CD8-positive, alpha-beta memory T cell (primary cell): ENCODE measurements around the gene PMF1. TPM values are rescaled to one million over a fixed set of nuclear protein-coding genes. Genes with fewer than 3 reads are reported as not detected.
A peak's percentile ranks its signal among the peaks of the same experiment; 100 is the strongest.

ENCODE experiments used
- CTCF ChIA-PET: fragments of 350-600 bp; sonication (Branson Sonifier 250); formaldehyde crosslinking; loops from one replicate; lab custom pipeline; 2021; ENCODE audit warnings: antibody characterized with exemption; lab: Charles Lee
- POLR2A ChIA-PET: fragments of 350-600 bp; sonication (Branson Sonifier 250); formaldehyde crosslinking; loops from one replicate; lab custom pipeline; 2021; ENCODE audit warnings: antibody characterized with exemption; lab: Charles Lee
- DNase-seq, 5 donors: peaks; one replicate each; pipeline versions ENCODE4 v3.0.0 to v3.0.0-alpha.2; 2020 to 2022; ENCODE audit warnings: mixed read lengths in 1 of 5
- H3K27ac ChIP-seq: one replicate; pipeline ENCODE4 v1.7.0; 2013; ENCODE audit warnings: low read depth, mild to moderate bottlenecking, low read length, moderate library complexity
- H3K27me3 ChIP-seq: 2 replicates; pipeline ENCODE4 v1.7.0; 2013; ENCODE audit warnings: low read length, mild to moderate bottlenecking; ENCODE audit not compliant: insufficient read depth, poor library complexity, severe bottlenecking
- H3K36me3 ChIP-seq: 2 replicates; pipeline ENCODE4 v1.7.0; 2013; ENCODE audit warnings: mild to moderate bottlenecking, low read length, moderate library complexity; ENCODE audit not compliant: insufficient read depth
- H3K4me1 ChIP-seq: 2 replicates; pipeline ENCODE4 v1.7.0; 2013; ENCODE audit warnings: mild to moderate bottlenecking, low read length, moderate library complexity; ENCODE audit not compliant: insufficient read depth
- H3K4me3 ChIP-seq: 2 replicates; pipeline ENCODE4 v1.7.0; 2013; ENCODE audit warnings: mild to moderate bottlenecking, low read length
- H3K9me3 ChIP-seq: 2 replicates; pipeline ENCODE4 v1.7.0; 2013; ENCODE audit warnings: mild to moderate bottlenecking, low read length
- H3K27ac Mint-ChIP-seq, 8 donors: one replicate each; pipeline ENCODE4 v1.8.0; 2020 to 2021; ENCODE audit warnings: mixed read lengths in 8 of 8, mild to moderate bottlenecking in 6 of 8, inconsistent platforms in 3 of 8, moderate library complexity in 3 of 8
- H3K27me3 Mint-ChIP-seq, 2 donors: one replicate each; pipeline ENCODE4 v1.8.0; 2020 to 2021; ENCODE audit warnings: mixed read lengths in 2 of 2, mild to moderate bottlenecking in 1 of 2, moderate library complexity in 1 of 2
- H3K36me3 Mint-ChIP-seq, 3 donors: one replicate each; pipeline ENCODE4 v1.8.0; 2020 to 2021; ENCODE audit warnings: mixed read lengths in 3 of 3, inconsistent platforms in 1 of 3, mild to moderate bottlenecking in 1 of 3
- H3K4me1 Mint-ChIP-seq, 3 donors: one replicate each; pipeline ENCODE4 v1.8.0; 2020 to 2021; ENCODE audit warnings: mixed read lengths in 3 of 3, inconsistent platforms in 1 of 3, mild to moderate bottlenecking in 1 of 3
- H3K4me3 Mint-ChIP-seq, 7 donors: one replicate each; pipeline ENCODE4 v1.8.0; 2020 to 2021; ENCODE audit warnings: mixed read lengths in 7 of 7, mild to moderate bottlenecking in 6 of 7, moderate library complexity in 4 of 7, inconsistent platforms in 2 of 7
- H3K9me3 Mint-ChIP-seq, 5 donors: one replicate each; pipeline ENCODE4 v1.8.0; 2020 to 2022; ENCODE audit warnings: mixed read lengths in 5 of 5, mild to moderate bottlenecking in 3 of 5, moderate library complexity in 2 of 5, inconsistent platforms in 1 of 5
- polyA plus RNA-seq: library from polyadenylated mRNA; unstranded; fragments of 300-500 nt; fragmentation: Illumina TruSeq; gene quantifications from one replicate; pipeline ENCODE4 v1.2.3, GENCODE V29; 2021
- total RNA-seq, 2 experiments: library from RNA; stranded (reverse); gene quantifications; one replicate each; pipeline ENCODE4 v1.2.3, GENCODE V29; 2021

PMF1 gene
- total and polyA plus RNA-seq, 3 experiments from 2014 or later, result 83.3 to 88.3 (median 85.9) TPM

DNA sequence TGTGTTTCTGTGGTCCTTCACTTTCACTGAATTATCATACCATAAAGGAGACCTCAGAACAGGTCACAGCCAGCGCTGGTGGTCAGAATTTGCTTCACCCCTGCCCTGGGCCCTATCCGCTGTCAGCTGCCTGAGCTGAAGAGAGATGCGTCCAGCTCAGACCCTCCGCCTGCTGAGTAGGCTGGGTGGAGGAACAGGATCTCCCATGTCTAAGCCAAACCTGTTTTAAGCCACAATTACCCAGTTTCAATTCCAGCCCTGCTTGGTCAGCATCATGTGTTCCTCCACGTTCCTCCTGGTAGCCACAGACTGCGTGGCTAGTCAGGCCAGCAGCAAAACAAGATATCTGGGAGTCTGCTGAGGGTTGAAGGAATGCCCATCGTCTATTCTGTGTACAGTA lies 15.7 kb downstream of the PMF1 start:
- H3K27ac ChIP-seq, result no peak overlapping the region
- no peak overlapping the region for H3K4me3 Mint-ChIP-seq
- H3K27ac Mint-ChIP-seq, result peak overlapping the region in 2 of 8 donors; percentile 18 to 37
- H3K36me3 ChIP-seq, result peaks cover 16% of the 10 kb centered on the region
- H3K27me3 ChIP-seq, result no peaks in the 10 kb centered on the region
- no peaks in the 10 kb centered on the region for H3K9me3 Mint-ChIP-seq
- peaks cover 0 to 52% (median 7%) of the 10 kb centered on the region in 3 donors for H3K36me3 Mint-ChIP-seq
- H3K27me3 Mint-ChIP-seq, result no peaks in the 10 kb centered on the region
- no peak overlapping the region for H3K4me3 ChIP-seq
- H3K4me1 Mint-ChIP-seq, result peaks cover 9 to 17% (median 10%) of the 10 kb centered on the region in 3 donors
- ChIA-PET POLR2A (no interaction called here), CTCF (interaction anchor here (1.3 kb wide), 3 partner anchors 17 to 87 kb away, joined by 3 to 4 read pairs (median 3); no protein-coding TSS in a partner anchor)
- no peaks in the 10 kb centered on the region for H3K9me3 ChIP-seq
- no peaks in the 10 kb centered on the region for H3K4me1 ChIP-seq
- no peak for DNase-seq

DNA sequence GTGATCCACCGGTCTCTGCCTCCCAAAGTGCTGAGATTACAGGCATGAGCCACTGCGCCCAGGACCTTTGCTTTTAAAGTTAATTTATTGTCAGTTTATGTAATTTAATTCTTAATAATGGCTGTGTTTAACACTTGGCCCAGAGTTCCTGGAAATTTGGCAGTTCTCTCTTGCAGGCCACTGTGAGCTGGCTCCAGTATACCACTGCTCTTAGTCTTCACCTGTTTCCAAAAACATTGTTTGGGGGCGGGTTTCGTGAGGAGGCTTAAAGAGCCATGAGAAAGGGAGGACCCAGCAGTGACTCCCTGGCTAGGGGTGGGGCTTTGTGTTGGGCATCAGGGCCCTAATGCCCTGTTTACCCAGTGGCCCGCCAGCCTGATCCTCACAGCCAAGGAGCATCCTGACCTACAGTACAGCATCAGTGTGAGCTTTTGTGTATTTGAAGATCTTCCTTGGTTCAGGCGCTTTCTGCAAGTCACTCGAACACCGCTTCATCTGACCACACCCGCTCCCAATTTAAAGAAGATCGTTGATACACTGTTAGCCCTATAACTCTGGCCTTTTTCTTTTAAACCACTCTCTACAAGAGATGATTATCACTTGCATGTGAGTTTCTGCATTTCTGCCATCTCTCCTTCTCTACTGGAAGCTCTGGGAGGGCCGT lies 17.1 kb downstream of the PMF1 start:
- peak overlapping the region in 1 of 8 donors; percentile 44 for H3K27ac Mint-ChIP-seq
- no peaks in the 10 kb centered on the region for H3K9me3 Mint-ChIP-seq
- ChIA-PET CTCF (interaction anchor here (1.3 to 2.2 kb wide), 4 partner anchors 16 to 133 kb away, joined by 3 to 7 read pairs (median 4); no protein-coding TSS in a partner anchor), POLR2A (interaction anchor here (0.7 kb wide), 1 partner anchor 214 kb away, joined by 3 read pairs; no protein-coding TSS in a partner anchor)
- no peaks in the 10 kb centered on the region for H3K27me3 Mint-ChIP-seq
- H3K27me3 ChIP-seq, result no peaks in the 10 kb centered on the region
- H3K4me3 ChIP-seq, result no peak overlapping the region
- no peak for DNase-seq
- peaks cover 0 to 59% (median 8%) of the 10 kb centered on the region in 3 donors for H3K36me3 Mint-ChIP-seq
- H3K27ac ChIP-seq, result no peak overlapping the region
- peaks cover 17% of the 10 kb centered on the region for H3K36me3 ChIP-seq
- H3K4me1 ChIP-seq, result no peaks in the 10 kb centered on the region
- H3K9me3 ChIP-seq, result no peaks in the 10 kb centered on the region
- no peak overlapping the region for H3K4me3 Mint-ChIP-seq
- H3K4me1 Mint-ChIP-seq, result peaks cover 5 to 13% (median 9%) of the 10 kb centered on the region in 3 donors

DNA sequence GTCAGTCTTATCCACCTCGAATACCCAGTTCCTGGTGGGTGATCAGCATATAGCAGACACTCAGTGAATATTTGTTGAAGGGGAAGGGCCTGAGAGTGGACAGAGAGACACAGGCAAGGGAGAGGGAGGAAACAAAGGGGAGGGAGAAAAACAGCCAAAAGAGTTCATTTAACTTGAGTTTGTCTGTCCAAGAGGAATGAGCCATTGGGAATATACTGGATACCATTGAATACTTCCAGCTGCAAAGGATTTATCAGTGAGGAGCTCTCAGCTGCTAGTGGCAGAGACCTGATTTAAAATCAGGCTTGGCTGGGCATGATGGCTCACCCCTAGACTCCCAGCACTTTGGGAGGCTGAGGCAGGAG lies 17.6 kb downstream of the PMF1 start:
- Mint-ChIP-seq H3K9me3 (no peaks in the 10 kb centered on the region), H3K27ac (peak overlapping the region in 1 of 8 donors; percentile 44), H3K4me1 (peaks cover 2 to 9% (median 6%) of the 10 kb centered on the region in 3 donors), H3K27me3 (no peaks in the 10 kb centered on the region), H3K4me3 (no peak overlapping the region), H3K36me3 (peaks cover 0 to 59% (median 8%) of the 10 kb centered on the region in 3 donors)
- ChIA-PET POLR2A (no interaction called here), CTCF (interaction anchor here (2.2 kb wide), 1 partner anchor 134 kb away, joined by 7 read pairs; no protein-coding TSS in a partner anchor)
- no peak overlapping the region for H3K4me3 ChIP-seq
- H3K27me3 ChIP-seq, result no peaks in the 10 kb centered on the region
- DNase-seq, result no peak
- H3K4me1 ChIP-seq, result no peaks in the 10 kb centered on the region
- H3K27ac ChIP-seq, result no peak overlapping the region
- H3K36me3 ChIP-seq, result peaks cover 17% of the 10 kb centered on the region
- no peaks in the 10 kb centered on the region for H3K9me3 ChIP-seq

DNA sequence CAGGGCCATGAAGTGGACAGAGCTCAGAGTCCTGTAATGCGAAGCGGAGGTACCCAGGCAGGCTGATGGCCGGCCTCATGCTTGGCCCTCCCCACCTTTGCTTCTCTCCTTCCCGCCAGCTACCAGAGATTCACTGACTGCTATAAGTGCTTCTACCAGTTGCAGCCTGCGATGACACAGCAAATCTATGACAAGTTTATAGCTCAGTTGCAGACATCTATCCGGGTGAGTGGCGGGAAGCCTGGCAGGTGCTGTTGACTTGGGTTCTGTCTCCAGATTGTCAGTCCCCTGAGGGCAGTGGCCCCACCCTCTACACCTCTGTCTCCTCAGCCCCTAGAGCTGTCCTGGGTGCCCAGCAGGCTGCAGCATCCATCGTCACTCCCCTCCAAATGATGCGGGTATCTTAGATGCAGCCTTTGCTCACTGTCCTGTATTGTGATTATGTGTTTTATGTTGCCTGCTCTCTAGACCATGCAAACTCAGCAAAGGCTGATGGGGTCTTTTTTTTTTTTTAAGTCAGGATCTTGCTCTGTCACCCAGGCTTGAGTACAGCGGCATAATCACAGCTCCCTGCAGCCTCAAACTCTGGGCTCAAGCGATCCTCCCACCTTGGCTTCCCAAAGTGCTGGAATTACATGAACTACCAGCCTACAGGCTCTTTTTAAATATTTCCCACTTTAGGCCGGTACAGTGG lies 19.5 kb downstream of the PMF1 start:
- ChIA-PET CTCF (interaction anchor here (1.5 to 1.6 kb wide), 2 partner anchors 7 to 86 kb away, joined by 3 to 5 read pairs; no protein-coding TSS in a partner anchor), POLR2A (no interaction called here)
- H3K4me3 ChIP-seq, result no peak overlapping the region
- no peaks in the 10 kb centered on the region for H3K9me3 Mint-ChIP-seq
- DNase-seq, result no peak
- H3K4me1 ChIP-seq, result no peaks in the 10 kb centered on the region
- H3K36me3 ChIP-seq, result peaks cover 22% of the 10 kb centered on the region
- peaks cover 0 to 3% (median 0%) of the 10 kb centered on the region in 3 donors for H3K4me1 Mint-ChIP-seq
- H3K27ac ChIP-seq, result no peak overlapping the region
- H3K27ac Mint-ChIP-seq, result no peak overlapping the region
- no peaks in the 10 kb centered on the region for H3K9me3 ChIP-seq
- no peaks in the 10 kb centered on the region for H3K27me3 Mint-ChIP-seq
- H3K27me3 ChIP-seq, result no peaks in the 10 kb centered on the region
- peak overlapping the region in 1 of 7 donors; percentile 23 for H3K4me3 Mint-ChIP-seq
- H3K36me3 Mint-ChIP-seq, result peaks cover 7 to 65% (median 11%) of the 10 kb centered on the region in 3 donors

DNA sequence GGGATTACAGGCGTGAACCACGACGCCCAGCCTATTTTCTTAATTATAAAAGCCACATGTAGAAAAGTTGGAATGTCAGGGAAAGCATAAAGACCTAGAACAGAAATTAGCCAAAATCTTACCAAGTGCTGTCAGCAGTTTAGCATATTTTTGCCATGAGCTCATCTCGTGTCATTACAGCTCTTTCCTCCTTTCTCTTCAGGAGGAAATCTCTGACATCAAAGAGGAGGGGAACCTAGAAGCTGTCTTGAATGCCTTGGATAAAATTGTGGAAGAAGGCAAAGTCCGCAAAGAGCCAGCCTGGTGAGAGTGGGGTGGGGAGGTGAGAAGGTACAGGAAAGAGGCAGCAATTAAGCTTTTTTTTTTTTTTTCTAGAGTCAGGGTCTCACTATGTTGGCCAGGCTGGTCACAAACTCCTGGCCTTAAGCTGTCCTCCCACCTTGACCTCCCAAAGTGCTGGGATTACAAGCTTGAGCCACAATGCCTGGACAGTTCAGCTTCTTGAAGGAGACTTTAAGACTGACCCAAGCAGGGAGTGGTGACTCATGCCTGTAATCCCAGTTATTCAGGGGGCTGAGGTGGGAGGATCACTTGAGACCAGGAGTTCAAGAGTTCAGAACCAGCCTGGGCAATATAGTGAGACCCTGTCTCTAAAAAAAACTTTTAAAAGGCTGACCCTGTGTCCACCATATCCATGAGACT lies 20.8 kb downstream of the PMF1 start:
- H3K4me3 ChIP-seq, result no peak overlapping the region
- Mint-ChIP-seq H3K9me3 (no peaks in the 10 kb centered on the region), H3K4me3 (no peak overlapping the region), H3K4me1 (no peaks in the 10 kb centered on the region), H3K27me3 (no peaks in the 10 kb centered on the region), H3K27ac (peak overlapping the region in 2 of 8 donors; percentile 11 to 76), H3K36me3 (peaks cover 7 to 70% (median 11%) of the 10 kb centered on the region in 3 donors)
- POLR2A ChIA-PET, result no interaction called here
- no peak for DNase-seq
- H3K27ac ChIP-seq, result no peak overlapping the region
- no peaks in the 10 kb centered on the region for H3K4me1 ChIP-seq
- no peaks in the 10 kb centered on the region for H3K9me3 ChIP-seq
- peaks cover 26% of the 10 kb centered on the region for H3K36me3 ChIP-seq
- no peaks in the 10 kb centered on the region for H3K27me3 ChIP-seq
- CTCF ChIA-PET, result interaction anchor here (1.5 to 1.6 kb wide), 2 partner anchors 9 to 88 kb away, joined by 3 to 5 read pairs; no protein-coding TSS in a partner anchor

DNA sequence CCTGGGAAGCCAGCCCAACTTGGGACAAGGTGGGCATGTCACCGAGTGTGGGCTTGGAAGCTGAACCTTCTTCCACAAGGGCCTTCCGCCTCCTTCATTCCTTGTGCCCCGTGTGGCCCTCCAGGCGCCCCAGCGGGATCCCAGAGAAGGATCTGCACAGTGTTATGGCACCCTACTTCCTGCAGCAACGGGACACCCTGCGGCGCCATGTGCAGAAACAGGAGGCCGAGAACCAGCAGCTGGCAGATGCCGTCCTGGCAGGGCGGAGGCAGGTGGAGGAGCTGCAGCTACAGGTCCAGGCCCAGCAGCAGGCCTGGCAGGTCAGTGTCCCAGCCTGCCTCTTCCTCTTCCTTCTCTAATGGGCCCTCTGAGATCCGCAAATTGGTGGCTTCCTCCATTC lies 23.4 kb downstream of the PMF1 start:
- ChIA-PET CTCF (interaction anchor here (0.6 kb wide), 1 partner anchor 35 kb away, joined by 3 read pairs; no protein-coding TSS in a partner anchor), POLR2A (no interaction called here)
- H3K4me3 ChIP-seq, result no peak overlapping the region
- DNase-seq, result no peak
- no peak overlapping the region for H3K27ac ChIP-seq
- H3K27me3 ChIP-seq, result no peaks in the 10 kb centered on the region
- Mint-ChIP-seq H3K4me1 (no peaks in the 10 kb centered on the region), H3K9me3 (no peaks in the 10 kb centered on the region), H3K4me3 (no peak overlapping the region), H3K27me3 (no peaks in the 10 kb centered on the region), H3K27ac (no peak overlapping the region), H3K36me3 (peaks cover 7 to 80% (median 10%) of the 10 kb centered on the region in 3 donors)
- H3K4me1 ChIP-seq, result no peaks in the 10 kb centered on the region
- peaks cover 30% of the 10 kb centered on the region for H3K36me3 ChIP-seq
- no peaks in the 10 kb centered on the region for H3K9me3 ChIP-seq

DNA sequence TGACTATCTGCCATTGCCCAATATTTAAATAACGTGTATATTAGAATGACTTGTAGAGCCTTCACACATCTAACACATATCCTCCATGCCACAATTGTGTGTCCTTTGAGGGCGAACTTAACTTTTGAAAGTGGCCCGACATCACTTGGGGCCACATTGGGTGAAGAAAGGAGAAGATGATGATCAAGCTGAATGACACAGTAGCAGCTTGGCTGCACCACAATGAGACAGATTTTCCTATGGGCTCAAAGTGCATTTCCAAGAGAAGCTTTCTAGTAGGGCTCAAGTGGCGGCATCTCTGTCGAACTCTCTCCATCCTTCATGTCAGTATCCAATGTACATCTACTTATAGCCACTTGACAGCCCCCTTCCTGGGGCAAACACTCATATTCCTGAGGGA lies 25.4 kb downstream of the PMF1 start:
- H3K4me3 Mint-ChIP-seq, result no peak overlapping the region
- peaks cover 7 to 70% (median 10%) of the 10 kb centered on the region in 3 donors for H3K36me3 Mint-ChIP-seq
- H3K27ac Mint-ChIP-seq, result peak overlapping the region in 1 of 8 donors; percentile 4
- ChIA-PET POLR2A (no interaction called here), CTCF (no interaction called here)
- no peaks in the 10 kb centered on the region for H3K9me3 ChIP-seq
- no peaks in the 10 kb centered on the region for H3K4me1 ChIP-seq
- no peak overlapping the region for H3K4me3 ChIP-seq
- no peaks in the 10 kb centered on the region for H3K4me1 Mint-ChIP-seq
- DNase-seq, result no peak
- no peak overlapping the region for H3K27ac ChIP-seq
- H3K36me3 ChIP-seq, result peaks cover 30% of the 10 kb centered on the region
- H3K27me3 ChIP-seq, result no peaks in the 10 kb centered on the region
- H3K27me3 Mint-ChIP-seq, result no peaks in the 10 kb centered on the region
- no peaks in the 10 kb centered on the region for H3K9me3 Mint-ChIP-seq
